GM20000 (cell line): ENCODE data around the gene NEDD9.

Experiments used
- DNase-seq: peaks from one replicate; pipeline ENCODE4 v3.0.0; 2012; ENCODE audit warnings: low spot score
- TF ChIP-seq, protein P1 (sequence below): IDR thresholded peaks from 2 replicates; pipeline ENCODE4 v1.5.1; 2012; ENCODE audit warnings: mild to moderate bottlenecking, control low read depth; ENCODE audit errors: extremely low read depth, missing control alignments

Gene NEDD9

DNA sequence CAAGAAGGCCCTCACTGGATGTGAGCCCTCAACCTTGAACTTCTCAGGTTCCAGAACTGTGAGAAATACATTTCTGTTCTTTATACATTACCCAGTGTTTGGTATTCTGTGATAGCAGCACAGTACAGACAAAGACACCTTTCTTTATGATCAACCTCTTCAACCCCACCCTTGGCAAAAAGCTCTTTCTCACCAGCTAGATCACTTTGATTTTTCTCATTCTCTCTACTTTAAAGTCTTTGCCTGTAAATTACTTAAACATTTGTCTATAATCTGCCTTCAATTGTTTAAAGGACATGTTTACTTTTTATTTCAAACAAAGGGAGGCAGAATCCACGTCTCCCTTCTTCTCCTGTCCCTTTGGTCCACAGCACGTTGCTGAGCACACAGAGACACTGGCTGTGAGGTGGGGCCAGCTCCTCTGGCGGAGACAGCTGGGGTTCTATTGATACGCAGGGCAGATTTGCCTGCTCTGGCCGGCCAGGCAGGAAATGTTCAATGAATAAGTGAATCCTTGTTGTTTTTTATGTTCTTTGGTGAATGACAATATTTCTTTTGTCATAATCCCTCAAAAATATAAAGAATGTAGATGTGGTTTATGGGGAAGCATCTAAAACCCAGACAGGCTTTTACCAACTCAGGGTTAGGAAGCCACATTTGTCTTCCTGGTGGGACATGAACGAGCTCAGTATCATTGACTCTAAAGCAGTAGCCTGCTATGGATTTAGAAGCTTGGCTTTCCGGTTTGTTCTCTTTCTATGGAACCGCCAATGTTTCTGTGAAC, 52.9 kb downstream of the NEDD9 start:
- TF ChIP-seq, protein P1, sequence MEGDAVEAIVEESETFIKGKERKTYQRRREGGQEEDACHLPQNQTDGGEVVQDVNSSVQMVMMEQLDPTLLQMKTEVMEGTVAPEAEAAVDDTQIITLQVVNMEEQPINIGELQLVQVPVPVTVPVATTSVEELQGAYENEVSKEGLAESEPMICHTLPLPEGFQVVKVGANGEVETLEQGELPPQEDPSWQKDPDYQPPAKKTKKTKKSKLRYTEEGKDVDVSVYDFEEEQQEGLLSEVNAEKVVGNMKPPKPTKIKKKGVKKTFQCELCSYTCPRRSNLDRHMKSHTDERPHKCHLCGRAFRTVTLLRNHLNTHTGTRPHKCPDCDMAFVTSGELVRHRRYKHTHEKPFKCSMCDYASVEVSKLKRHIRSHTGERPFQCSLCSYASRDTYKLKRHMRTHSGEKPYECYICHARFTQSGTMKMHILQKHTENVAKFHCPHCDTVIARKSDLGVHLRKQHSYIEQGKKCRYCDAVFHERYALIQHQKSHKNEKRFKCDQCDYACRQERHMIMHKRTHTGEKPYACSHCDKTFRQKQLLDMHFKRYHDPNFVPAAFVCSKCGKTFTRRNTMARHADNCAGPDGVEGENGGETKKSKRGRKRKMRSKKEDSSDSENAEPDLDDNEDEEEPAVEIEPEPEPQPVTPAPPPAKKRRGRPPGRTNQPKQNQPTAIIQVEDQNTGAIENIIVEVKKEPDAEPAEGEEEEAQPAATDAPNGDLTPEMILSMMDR: no peak
- DNase-seq: no peak

DNA sequence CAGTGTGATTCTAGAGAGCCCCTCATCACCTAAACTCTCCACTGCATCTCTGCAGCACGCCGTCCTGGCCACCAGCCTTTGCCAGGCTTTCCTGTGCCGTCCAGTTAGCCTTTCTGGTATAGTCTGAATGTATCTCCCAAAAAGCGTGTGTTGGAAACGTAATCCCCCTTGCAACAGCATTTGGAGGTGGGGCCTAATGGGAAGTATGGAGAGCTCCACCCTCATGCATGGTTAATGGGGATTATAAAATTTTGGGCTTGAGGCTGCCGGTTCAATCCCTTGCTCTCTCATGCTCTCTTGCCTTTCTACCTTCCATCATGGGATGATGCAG, 53.4 kb downstream of the NEDD9 start:
- TF ChIP-seq, protein P1: no peak
- DNase-seq: no peak

DNA sequence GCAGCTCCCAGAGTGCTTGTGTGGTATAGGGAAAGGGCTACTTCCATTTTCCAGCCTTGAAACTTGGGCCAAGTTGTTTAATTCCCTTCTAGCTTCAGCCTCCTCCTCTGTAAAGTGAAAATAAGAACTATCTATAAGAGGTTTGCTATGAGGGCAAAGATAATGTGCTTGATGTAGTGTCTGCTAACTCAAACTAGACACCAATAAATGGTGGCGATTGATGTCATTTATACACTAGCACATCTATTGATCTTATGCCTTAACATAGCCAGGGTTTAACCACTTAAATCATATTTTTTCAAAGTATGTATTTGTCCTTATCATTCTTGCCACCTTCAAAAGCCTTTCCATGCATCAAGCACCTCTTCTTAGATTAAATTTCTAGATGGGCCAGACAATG, 55.2 kb downstream of the NEDD9 start:
- TF ChIP-seq, protein P1: no peak
- DNase-seq: no peak

DNA sequence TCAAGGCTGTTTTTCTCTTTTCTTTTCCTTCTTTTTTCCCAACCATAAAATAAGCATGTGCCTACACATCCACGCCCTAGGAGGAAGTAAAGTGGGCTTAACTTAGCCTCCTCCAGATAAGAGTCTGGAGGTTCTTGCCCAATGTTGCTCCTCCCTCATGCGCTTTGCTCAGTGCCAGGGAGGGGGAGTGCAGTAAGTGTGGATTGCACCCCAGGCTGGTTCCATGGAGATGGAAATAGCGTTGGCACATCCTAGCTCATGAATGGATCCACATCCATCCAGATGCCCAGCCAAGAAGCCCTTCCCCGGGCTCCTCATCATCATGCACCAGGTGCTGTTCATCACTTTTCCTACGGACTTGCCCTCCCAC, 58.2 kb downstream of the NEDD9 start:
- DNase-seq: no peak

DNA sequence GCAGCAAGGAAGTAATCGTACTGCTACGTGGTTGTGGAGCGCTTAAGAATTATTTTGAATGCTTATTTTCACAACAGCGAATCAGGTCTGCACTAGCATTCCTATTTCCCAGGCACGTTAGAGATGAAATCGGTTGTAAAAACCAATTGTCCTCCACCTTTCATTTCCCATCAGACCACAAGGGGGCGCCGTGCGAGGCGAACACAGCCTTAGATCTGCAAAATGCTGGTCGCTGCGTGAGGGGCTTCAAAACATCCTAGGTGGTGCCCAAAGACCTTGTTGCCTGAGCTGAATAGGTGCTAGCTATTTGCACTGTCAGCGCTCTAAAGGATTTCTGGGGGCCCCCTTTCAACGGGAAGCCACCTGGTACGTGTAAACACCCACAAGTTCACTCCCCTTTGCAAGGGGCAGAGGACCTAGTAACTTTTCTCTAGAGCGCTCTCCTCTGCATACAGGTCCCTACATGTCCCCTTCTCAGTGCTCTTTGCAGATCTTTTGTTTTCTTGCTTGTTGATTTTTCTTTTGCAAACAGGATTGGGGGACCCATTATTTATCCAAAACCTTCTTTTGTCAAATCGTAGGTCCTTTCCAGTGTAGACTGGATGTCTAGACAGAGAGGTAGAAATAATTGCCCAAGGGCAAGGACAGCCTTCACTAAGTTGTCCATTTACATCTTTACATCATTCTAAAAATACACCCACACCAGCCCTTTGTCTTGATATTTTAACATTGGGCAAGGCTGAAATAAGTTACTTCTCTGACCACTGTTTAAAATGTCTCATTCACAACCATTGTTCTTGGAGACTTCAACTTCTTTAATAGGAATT, 59.8 kb downstream of the NEDD9 start:
- TF ChIP-seq, protein P1: peak; percentile 76
- peak; percentile 82 for DNase-seq

More for the DNA sequence above, 58.2 kb downstream of the NEDD9 start:
- TF ChIP-seq, protein P1: no peak

DNA sequence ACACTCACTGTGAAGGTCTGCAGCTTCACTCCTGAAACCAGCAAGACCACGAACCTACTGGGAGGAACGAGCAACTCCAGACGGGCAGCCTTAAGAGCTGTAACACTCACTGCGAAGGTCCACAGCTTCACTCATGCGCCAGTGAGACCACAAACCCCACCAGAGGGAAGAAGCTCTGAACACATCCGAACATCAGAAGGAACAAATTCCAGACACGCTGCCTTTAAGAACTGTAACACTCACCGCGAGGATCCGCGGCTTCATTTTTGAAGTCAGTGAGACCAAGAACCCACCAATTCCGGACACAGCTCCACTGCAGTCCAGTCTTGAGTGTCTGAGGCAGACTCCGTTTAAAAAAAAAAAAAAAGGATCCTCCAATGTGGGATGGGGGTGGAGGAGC, 60.5 kb downstream of the NEDD9 start:
- TF ChIP-seq, protein P1: no peak
- DNase-seq: no peak

DNA sequence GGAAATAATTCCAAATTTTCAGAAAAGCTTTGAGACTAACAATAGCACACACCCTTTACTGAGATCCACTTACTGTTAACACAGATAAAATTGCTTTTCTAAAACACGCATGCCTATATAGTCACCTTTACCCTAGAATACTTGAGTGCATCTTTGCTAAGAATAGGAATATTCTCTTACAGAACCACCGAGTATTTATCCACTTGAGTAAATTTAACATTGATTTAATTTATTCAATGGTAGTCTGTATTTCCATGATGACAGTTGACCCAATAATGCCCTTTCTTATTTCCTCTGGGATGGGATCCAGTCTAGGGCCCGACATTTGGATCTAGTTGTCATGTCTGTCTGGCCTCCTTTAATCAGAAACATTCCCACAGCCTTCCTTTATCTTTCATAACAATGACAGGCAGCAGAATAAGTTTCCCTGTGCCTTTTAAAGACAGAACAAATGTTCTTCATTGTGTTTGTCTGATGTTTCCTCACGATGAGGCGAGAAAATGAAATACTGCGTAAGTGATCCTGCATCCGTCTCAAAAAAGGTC, 64.3 kb downstream of the NEDD9 start:
- DNase-seq: no peak
- TF ChIP-seq, protein P1: no peak
